Measurements from ENCODE around the gene ZDHHC3. TPM values are rescaled to one million over a fixed set of nuclear protein-coding genes. Genes with fewer than 3 reads are reported as not detected.

Gene ZDHHC3
- total RNA-seq, 1 experiment from 2014 or later, result 84.9 TPM

- CTCF ChIA-PET, result no interaction called here
- no TSS peak for BruUV-seq (replicated peaks)
- DNase-seq, result no peak
- intact Hi-C loops (cut with micrococcal nuclease; ENCODE audit: unreplicated experiment), result no loop called here
- Mint-ChIP-seq H3K4me3 (ENCODE audit: low read depth, unreplicated experiment) (no peak overlapping the region), H3K4me1 (ENCODE audit: low read depth, unreplicated experiment) (no peaks in the 10 kb centered on the region), H3K27me3 (ENCODE audit: unreplicated experiment) (no peaks in the 10 kb centered on the region), H3K27ac (ENCODE audit: unreplicated experiment) (no peak overlapping the region), H3K9me3 (ENCODE audit: low read depth, unreplicated experiment) (peaks cover 2% of the 10 kb centered on the region), H3K36me3 (ENCODE audit: insufficient read depth, unreplicated experiment) (peaks cover 19% of the 10 kb centered on the region)
- no peak for TF ChIP-seq CTCF (IDR thresholded peaks at IDR 0.05; ENCODE audit: unreplicated experiment)
Measured at GRCh38 chr3:45008117-45008516, 32.1 kb upstream of the ZDHHC3 start.

- H3K4me1 Mint-ChIP-seq (ENCODE audit: low read depth, unreplicated experiment), result no peaks in the 10 kb centered on the region
- peaks cover 2% of the 10 kb centered on the region for H3K9me3 Mint-ChIP-seq (ENCODE audit: low read depth, unreplicated experiment)
- no TSS peak for BruUV-seq (replicated peaks)
- no peak for TF ChIP-seq CTCF (IDR thresholded peaks at IDR 0.05; ENCODE audit: unreplicated experiment)
- peaks cover 22% of the 10 kb centered on the region for H3K36me3 Mint-ChIP-seq (ENCODE audit: insufficient read depth, unreplicated experiment)
- DNase-seq, result no peak
- H3K27me3 Mint-ChIP-seq (ENCODE audit: unreplicated experiment), result no peaks in the 10 kb centered on the region
- no peak overlapping the region for H3K4me3 Mint-ChIP-seq (ENCODE audit: low read depth, unreplicated experiment)
- CTCF ChIA-PET, result no interaction called here
- H3K27ac Mint-ChIP-seq (ENCODE audit: unreplicated experiment), result no peak overlapping the region
- intact Hi-C loops (cut with micrococcal nuclease; ENCODE audit: unreplicated experiment), result no loop called here
Measured at GRCh38 chr3:45007091-45007490, 31.1 kb upstream of the ZDHHC3 start.

GRCh38 chr3:45003859-45004258 is 27.9 kb upstream of the ZDHHC3 start:
- no peak for TF ChIP-seq CTCF (IDR thresholded peaks at IDR 0.05; ENCODE audit: unreplicated experiment)
- CTCF ChIA-PET, result interaction anchor here (0.7 kb wide), 1 partner anchor 300 kb away, joined by 4 read pairs; no protein-coding TSS in a partner anchor
- no peak overlapping the region for H3K27ac Mint-ChIP-seq (ENCODE audit: unreplicated experiment)
- no peaks in the 10 kb centered on the region for H3K4me1 Mint-ChIP-seq (ENCODE audit: low read depth, unreplicated experiment)
- no TSS peak for BruUV-seq (replicated peaks)
- DNase-seq, result no peak
- H3K36me3 Mint-ChIP-seq (ENCODE audit: insufficient read depth, unreplicated experiment), result peaks cover 36% of the 10 kb centered on the region
- H3K9me3 Mint-ChIP-seq (ENCODE audit: low read depth, unreplicated experiment), result peaks cover 2% of the 10 kb centered on the region
- H3K4me3 Mint-ChIP-seq (ENCODE audit: low read depth, unreplicated experiment), result no peak overlapping the region
- intact Hi-C loops (cut with micrococcal nuclease; ENCODE audit: unreplicated experiment), result no loop called here
- no peaks in the 10 kb centered on the region for H3K27me3 Mint-ChIP-seq (ENCODE audit: unreplicated experiment)

GRCh38 chr3:45003406-45003805 is 27.4 kb upstream of the ZDHHC3 start:
- Mint-ChIP-seq H3K9me3 (ENCODE audit: low read depth, unreplicated experiment) (peaks cover 2% of the 10 kb centered on the region), H3K4me3 (ENCODE audit: low read depth, unreplicated experiment) (no peak overlapping the region), H3K4me1 (ENCODE audit: low read depth, unreplicated experiment) (no peaks in the 10 kb centered on the region), H3K36me3 (ENCODE audit: insufficient read depth, unreplicated experiment) (peaks cover 40% of the 10 kb centered on the region), H3K27me3 (ENCODE audit: unreplicated experiment) (no peaks in the 10 kb centered on the region), H3K27ac (ENCODE audit: unreplicated experiment) (no peak overlapping the region)
- no peak for TF ChIP-seq CTCF (IDR thresholded peaks at IDR 0.05; ENCODE audit: unreplicated experiment)
- no peak for DNase-seq
- intact Hi-C loops (cut with micrococcal nuclease; ENCODE audit: unreplicated experiment), result no loop called here
- CTCF ChIA-PET, result no interaction called here
- no TSS peak for BruUV-seq (replicated peaks)

Data from Calu3 (cell line).